GM12878 (cell line): ENCODE results near the gene KRT6C.

Source experiments
- BHLHE40 ChIP-seq, 2 experiments: fragments of 450-650 bp in 1 of 2; IDR thresholded peaks; 2 replicates each; pipeline ENCODE4 v1.6.1; 2011 to 2017; ENCODE audit warnings: low read depth in 2 of 2, borderline replicate concordance in 1 of 2, improper control_type of control experiment in 1 of 2, low read length in 1 of 2, mild to moderate bottlenecking in 1 of 2
- CBX5 ChIP-seq: sonication (generic); IDR thresholded peaks from 2 replicates; pipeline ENCODE4 v1.6.1; 2016; ENCODE audit warnings: low read depth, moderate library complexity, mild to moderate bottlenecking, inconsistent platforms
- CEBPB ChIP-seq, 2 experiments: fragments of 150-350 bp in 1 of 2; IDR thresholded peaks; 2 replicates each; pipeline ENCODE4 v1.6.1; 2012 to 2014; ENCODE audit warnings: low read depth in 2 of 2, low read length in 2 of 2, borderline replicate concordance in 1 of 2, inconsistent platforms in 1 of 2
- CREB1 ChIP-seq: IDR thresholded peaks from 2 replicates; pipeline ENCODE4 v1.6.1; 2012; ENCODE audit warnings: low read depth, mild to moderate bottlenecking, inconsistent platforms
- CTCF ChIP-seq, 3 experiments: IDR thresholded peaks in 2 of 3; conservative IDR thresholded peaks in 1 of 3; 2 replicates each; pipeline ENCODE4 v1.5.1; 2011; ENCODE audit warnings: low read depth in 3 of 3, low read length in 3 of 3, mild to moderate bottlenecking in 3 of 3, control low read depth in 2 of 3, moderate library complexity in 2 of 3, inconsistent platforms in 1 of 3, mixed read lengths in 1 of 3; ENCODE audit not compliant: control insufficient read depth in 2 of 3, insufficient read depth in 1 of 3; ENCODE audit errors: extremely low read depth in 1 of 3
- E2F8 ChIP-seq: fragments of 450-650 bp; IDR thresholded peaks from 2 replicates; pipeline ENCODE4 v1.6.1; 2018; ENCODE audit warnings: mild to moderate bottlenecking, low read depth, moderate library complexity; ENCODE audit not compliant: partially characterized antibody
- MTA3 ChIP-seq: IDR thresholded peaks from 2 replicates; pipeline ENCODE4 v1.6.1; 2012; ENCODE audit warnings: low read length, inconsistent platforms, borderline replicate concordance
- NR2C2 ChIP-seq: IDR thresholded peaks from 2 replicates; pipeline ENCODE4 v1.6.1; 2011; ENCODE audit warnings: borderline replicate concordance, low read depth; ENCODE audit not compliant: control insufficient read depth, insufficient read length
- POLR2A ChIP-seq: IDR thresholded peaks from 2 replicates; pipeline ENCODE4 v1.6.1; 2011; ENCODE audit warnings: low read depth, mild to moderate bottlenecking, low read length
- POLR2AphosphoS5 ChIP-seq: IDR thresholded peaks from 2 replicates; pipeline ENCODE4 v1.6.1; 2011; ENCODE audit warnings: mild to moderate bottlenecking, low read length, inconsistent platforms
- SIN3A ChIP-seq: IDR thresholded peaks from 2 replicates; pipeline ENCODE4 v1.6.1; 2012; ENCODE audit warnings: low read depth, low read length, improper control_type of control experiment
- TAF1 ChIP-seq: IDR thresholded peaks from 2 replicates; pipeline ENCODE4 v1.6.1; 2011; ENCODE audit warnings: mild to moderate bottlenecking, low read depth, low read length, borderline replicate concordance
- ZBTB4 ChIP-seq: fragments of 450-650 bp; formaldehyde crosslinking; IDR thresholded peaks from 2 replicates; pipeline ENCODE4 v1.4.0; 2022; ENCODE audit warnings: mild to moderate bottlenecking, moderate library complexity

- no peak for TF ChIP-seq ZBTB4
- TF ChIP-seq MTA3 = no peak
- no peak for TF ChIP-seq CEBPB (IDR thresholded peaks at IDR 0.05; ENCODE audit: borderline replicate concordance in 1 of 2, low read depth in 2 of 2, low read length in 2 of 2)
- no peak for TF ChIP-seq POLR2AphosphoS5
- peak; percentile 35 to 48 (median 41); a peak in 5 of 6 replicates for TF ChIP-seq CTCF (IDR thresholded peaks at IDR 0.05 in 2 of 3, conservative IDR thresholded peaks at IDR 0.05 in 1 of 3; ENCODE audit: control insufficient read depth in 2 of 3, extremely low read depth in 1 of 3, insufficient read depth in 1 of 3, low read depth in 3 of 3, low read length in 3 of 3)
- no peak for TF ChIP-seq E2F8
- no peak for TF ChIP-seq BHLHE40 (IDR thresholded peaks at IDR 0.05; ENCODE audit: borderline replicate concordance in 1 of 2, low read depth in 2 of 2, low read length in 1 of 2)
- TF ChIP-seq TAF1 = no peak
- no peak for TF ChIP-seq CREB1
- no peak for TF ChIP-seq SIN3A
- no peak for TF ChIP-seq CBX5
- TF ChIP-seq NR2C2 = no peak
- TF ChIP-seq POLR2A = no peak
These were observed 33.5 kb upstream of the KRT6C start for GRCh38 chr12:52506858-52507715.
